ENCODE measurements around the gene C12orf57. TPM values are rescaled to one million over a fixed set of nuclear protein-coding genes. Genes with fewer than 3 reads are reported as not detected.

Gene C12orf57
- total RNA-seq, 4 donors from 2014 or later = 259 to 2,496 (median 1,289) TPM

GRCh38 chr12:6921539-6921938 lies 22.3 kb upstream of the C12orf57 start:
- H3K36me3 ChIP-seq = no peaks in the 10 kb centered on the region
- TF ChIP-seq CTCF (IDR thresholded peaks at IDR 0.05) (no peak), POLR2A (IDR thresholded peaks at IDR 0.05) (no peak)
- intact Hi-C loops (cut with DNase I; ENCODE audit: low total_unique reads) = no loop called here

GRCh38 chr12:6921996-6922946 lies 21.6 kb upstream of the C12orf57 start:
- no peaks in the 10 kb centered on the region for H3K9me3 ChIP-seq
- no peaks in the 10 kb centered on the region for H3K27me3 ChIP-seq
- intact Hi-C loops (cut with DNase I; ENCODE audit: low total_unique reads) = no loop called here
- no peaks in the 10 kb centered on the region for H3K36me3 ChIP-seq
- H3K27ac ChIP-seq = no peak overlapping the region
- TF ChIP-seq POLR2A (IDR thresholded peaks at IDR 0.05) (no peak), CTCF (IDR thresholded peaks at IDR 0.05) (no peak)
- no peak overlapping the region for H3K4me3 ChIP-seq
- H3K4me1 ChIP-seq = peaks cover 3 to 10% of the 10 kb centered on the region in 2 donors
- no peak for DNase-seq

More at GRCh38 chr12:6921539-6921938, 22.3 kb upstream of the C12orf57 start:
- Histone ChIP-seq H3K4me3 (no peak overlapping the region), H3K4me1 (peaks cover 3 to 8% of the 10 kb centered on the region in 2 donors), H3K27me3 (no peaks in the 10 kb centered on the region), H3K9me3 (no peaks in the 10 kb centered on the region), H3K27ac (no peak overlapping the region)
- DNase-seq = no peak

DNA sequence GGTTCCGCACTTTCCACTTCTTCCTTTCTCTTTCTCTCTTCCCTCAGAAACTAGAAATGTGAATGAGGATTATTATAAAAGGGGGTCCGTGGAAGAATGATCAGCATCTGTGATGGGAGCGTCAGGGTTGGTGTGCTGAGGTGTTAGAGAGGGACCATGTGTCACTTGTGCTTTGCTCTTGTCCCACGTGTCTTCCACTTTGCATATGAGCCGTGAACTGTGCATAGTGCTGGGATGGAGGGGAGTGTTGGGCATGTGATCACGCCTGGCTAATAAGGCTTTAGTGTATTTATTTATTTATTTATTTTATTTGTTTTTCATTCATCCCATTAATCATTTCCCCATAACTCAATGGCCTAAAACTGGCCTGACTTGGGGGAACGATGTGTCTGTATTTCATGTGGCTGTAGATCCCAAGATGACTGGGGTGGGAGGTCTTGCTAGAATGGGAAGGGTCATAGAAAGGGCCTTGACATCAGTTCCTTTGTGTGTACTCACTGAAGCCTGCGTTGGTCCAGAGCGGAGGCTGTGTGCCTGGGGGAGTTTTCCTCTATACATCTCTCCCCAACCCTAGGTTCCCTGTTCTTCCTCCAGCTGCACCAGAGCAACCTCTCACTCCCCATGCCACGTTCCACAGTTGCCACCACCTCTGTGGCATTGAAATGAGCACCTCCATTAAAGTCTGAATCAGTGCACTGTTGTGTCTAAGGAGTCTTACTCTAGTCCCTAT lies 20.7 kb upstream of the C12orf57 start:
- TF ChIP-seq POLR2A (IDR thresholded peaks at IDR 0.05) (no peak), CTCF (IDR thresholded peaks at IDR 0.05) (no peak)
- intact Hi-C loops (cut with DNase I; ENCODE audit: low total_unique reads) = no loop called here
- no peaks in the 10 kb centered on the region for H3K9me3 ChIP-seq
- no peak for DNase-seq
- H3K4me1 ChIP-seq = peaks cover 3 to 10% of the 10 kb centered on the region in 2 donors
- peak overlapping the region in 1 of 2 donors; percentile 99 for H3K27ac ChIP-seq
- H3K4me3 ChIP-seq = no peak overlapping the region
- H3K36me3 ChIP-seq = no peaks in the 10 kb centered on the region
- no peaks in the 10 kb centered on the region for H3K27me3 ChIP-seq

GRCh38 chr12:6923851-6924250 lies 20.0 kb upstream of the C12orf57 start:
- Histone ChIP-seq H3K36me3 (no peaks in the 10 kb centered on the region), H3K4me3 (no peak overlapping the region), H3K9me3 (no peaks in the 10 kb centered on the region), H3K27me3 (no peaks in the 10 kb centered on the region), H3K27ac (peak overlapping the region; percentile 97 to 99), H3K4me1 (peaks cover 3 to 10% of the 10 kb centered on the region in 2 donors)
- DNase-seq = peak in 1 of 2 donors; percentile 54
- TF ChIP-seq CTCF (IDR thresholded peaks at IDR 0.05) = no peak
- TF ChIP-seq POLR2A (IDR thresholded peaks at IDR 0.05) = no peak
- intact Hi-C loops (cut with DNase I; ENCODE audit: low total_unique reads) = no loop called here

- TF ChIP-seq POLR2A (IDR thresholded peaks at IDR 0.05) = no peak
- TF ChIP-seq CTCF (IDR thresholded peaks at IDR 0.05) = no peak
- Histone ChIP-seq H3K4me3 (peak overlapping the region in 1 of 2 donors; percentile 74), H3K27ac (peak overlapping the region; percentile 97 to 99), H3K36me3 (no peaks in the 10 kb centered on the region), H3K27me3 (no peaks in the 10 kb centered on the region), H3K4me1 (peaks cover 3 to 13% of the 10 kb centered on the region in 2 donors), H3K9me3 (no peaks in the 10 kb centered on the region)
- no peak for DNase-seq
- intact Hi-C loops (cut with DNase I; ENCODE audit: low total_unique reads) = no loop called here
Observed at GRCh38 chr12:6925239-6925539, 18.6 kb upstream of the C12orf57 start.
